Lung microvascular endothelial cell (primary cell): ENCODE results near the gene PAH. TPM values are rescaled to one million over a fixed set of nuclear protein-coding genes. Genes with fewer than 3 reads are reported as not detected.
"Not testable (repeated sequence)": the region's sequence is repeated elsewhere in the genome, so short reads cannot be mapped to it uniquely, and the experiment has no call there.

ENCODE experiments used
- DNase-seq, 2 donors: peaks; one replicate each; pipeline versions ENCODE4 v3.0.0 to v3.0.0-alpha.2; 2010; ENCODE audit warnings: low read depth in 2 of 2
- total RNA-seq: library from RNA; depleted of rRNA; stranded (reverse); fragments of >200 nt; gene quantifications from 2 replicates; pipeline ENCODE4 v1.2.1, GENCODE V29; 2014

PAH gene
- total RNA-seq, 1 donor from 2014 or later: not detected

DNA sequence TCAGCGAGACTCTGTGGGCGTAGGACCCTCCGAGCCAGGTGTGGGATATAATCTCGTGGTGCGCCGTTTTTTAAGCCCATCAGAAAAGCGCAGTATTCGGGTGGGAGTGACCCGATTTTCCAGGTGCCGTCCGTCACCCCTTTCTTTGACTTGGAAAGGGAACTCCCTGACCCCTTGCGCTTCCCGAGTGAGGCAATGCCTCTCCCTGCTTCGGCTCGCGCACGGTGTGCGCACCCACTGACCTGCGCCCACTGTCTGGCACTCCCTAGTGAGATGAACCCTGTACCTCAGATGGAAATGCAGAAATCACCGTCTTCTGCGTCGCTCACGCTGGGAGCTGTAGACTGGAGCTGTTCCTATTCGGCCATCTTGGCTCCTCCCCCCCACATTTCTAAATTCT is 84.2 kb downstream of the PAH start:
- not testable (repeated sequence) for DNase-seq

DNA sequence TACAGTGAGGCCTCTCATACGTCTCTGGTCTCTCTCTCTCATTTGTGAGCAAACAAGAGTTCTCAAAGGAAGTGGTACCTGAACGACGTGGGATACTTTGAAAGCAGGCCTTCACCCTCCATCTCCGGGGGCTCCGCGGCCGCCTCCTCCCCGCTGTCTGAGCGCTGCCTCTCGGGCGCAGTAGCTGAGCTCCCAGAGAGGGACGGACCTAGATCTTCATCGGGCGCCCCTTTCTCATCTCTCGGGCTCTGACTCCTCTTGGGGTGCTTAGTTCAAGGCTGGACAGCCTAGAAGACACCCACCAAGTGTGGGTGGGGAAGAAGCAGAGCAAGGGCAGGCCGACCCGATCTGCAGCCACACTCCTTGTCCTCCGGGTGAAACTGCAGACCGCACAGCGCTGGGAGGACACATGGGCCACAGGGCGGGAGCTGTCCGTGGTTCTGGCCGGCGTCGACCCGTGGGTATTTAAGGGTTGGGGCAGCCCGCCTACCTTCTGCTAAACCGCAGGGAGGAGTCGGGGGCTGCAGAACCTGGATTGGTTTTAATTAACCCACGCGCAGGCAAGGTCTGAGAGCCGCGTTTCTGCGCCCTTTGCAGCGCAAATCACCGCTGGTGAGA is 92.7 kb downstream of the PAH start:
- DNase-seq: peak; percentile 41 to 51

DNA sequence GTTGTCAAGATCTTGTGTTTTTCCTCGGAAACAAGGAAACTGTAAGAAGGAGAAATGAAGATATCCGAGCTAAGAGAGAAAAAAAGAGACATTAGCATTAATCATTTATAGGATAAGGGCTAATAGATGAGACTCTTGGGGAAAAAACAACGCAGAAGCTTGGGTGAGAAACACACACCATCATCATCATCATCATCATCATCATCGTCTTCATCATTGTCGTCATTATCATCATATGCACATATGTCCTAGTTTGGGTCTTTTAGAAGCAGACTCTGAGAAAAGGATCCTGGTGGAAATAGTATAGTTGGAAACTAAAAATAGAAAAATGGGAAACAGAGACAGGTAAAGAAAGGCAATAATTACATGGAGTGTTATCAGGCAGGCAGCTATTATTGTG is 95.9 kb downstream of the PAH start:
- no peak for DNase-seq

DNA sequence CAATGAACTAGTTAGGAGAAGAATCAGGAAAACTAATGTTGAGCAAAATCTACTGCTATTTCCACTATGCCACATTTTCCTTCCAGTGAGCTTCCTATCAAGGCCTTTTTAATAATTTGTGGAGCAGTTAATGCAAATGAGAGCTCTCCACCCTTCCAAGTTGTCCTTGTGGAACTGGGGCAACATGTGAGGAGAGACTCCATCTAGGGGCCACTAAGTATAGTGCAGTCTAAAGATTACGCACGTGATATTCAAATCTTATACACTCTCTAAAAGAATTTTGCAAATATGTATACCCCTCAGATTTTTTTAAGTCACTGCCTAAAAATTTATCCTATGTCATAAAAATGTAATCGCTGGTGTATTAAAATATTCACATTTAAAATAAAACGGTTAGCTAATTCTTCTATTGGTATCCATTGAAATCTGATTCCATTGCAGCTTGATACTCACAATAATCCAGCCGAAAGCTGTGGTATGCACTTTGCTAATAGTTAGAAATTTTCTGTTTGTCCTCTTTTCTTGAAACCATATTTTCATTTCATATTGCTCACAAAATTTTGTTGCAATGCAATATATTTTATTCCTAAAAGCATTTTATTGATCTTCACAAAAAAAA is 100.1 kb downstream of the PAH start:
- peak; percentile 43 to 51 for DNase-seq

DNA sequence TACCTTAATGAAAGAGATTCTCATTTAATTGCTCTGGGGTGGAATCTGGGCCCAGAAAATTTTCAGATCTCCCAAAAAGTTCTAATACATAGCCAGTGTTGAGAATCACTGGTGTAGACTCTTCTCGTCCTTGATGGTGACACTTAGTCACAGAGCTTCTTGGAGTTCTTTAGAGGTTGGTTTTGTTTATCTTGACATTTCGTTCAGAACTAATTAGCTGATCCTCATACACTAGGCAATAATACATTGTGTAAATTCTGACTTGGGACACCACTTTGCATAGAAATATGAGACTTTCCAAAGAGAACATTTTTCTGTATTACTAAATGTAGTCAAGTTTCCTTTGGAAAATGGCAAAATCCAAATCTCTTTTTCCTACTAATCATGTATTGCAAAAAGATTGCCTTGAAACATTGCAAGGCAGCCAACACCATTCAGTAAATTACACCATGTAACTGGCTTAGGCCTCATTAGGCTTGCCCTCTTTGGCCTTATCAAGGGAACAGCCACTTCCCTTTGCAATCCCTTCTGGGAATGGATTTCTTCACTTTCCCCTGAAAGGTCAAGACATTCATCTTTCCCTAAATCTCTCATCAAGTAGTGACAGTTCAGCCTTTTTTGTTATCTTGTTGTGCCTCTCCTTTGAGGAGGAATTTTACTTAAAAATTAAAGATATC is 102.2 kb downstream of the PAH start:
- no peak for DNase-seq

DNA sequence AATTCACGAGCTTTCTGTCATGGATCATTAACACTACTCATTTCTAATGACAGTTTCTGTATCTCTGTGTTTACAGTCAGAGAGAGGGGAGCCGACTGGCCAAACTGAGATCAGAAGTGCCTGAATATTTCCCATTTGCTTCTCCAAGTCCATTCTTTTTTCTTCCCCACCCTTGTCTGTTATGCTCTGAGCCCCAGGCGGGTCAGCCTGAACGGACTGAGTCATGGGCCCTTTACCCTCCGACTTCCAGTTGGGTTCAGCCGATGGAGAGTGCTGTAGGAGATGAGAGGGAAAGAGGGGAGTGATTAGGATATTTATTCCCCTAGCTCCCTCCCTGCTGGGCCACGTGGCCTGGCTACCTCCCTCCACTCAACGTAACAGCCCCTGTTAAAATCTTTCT is 104.7 kb downstream of the PAH start:
- DNase-seq: no peak

DNA sequence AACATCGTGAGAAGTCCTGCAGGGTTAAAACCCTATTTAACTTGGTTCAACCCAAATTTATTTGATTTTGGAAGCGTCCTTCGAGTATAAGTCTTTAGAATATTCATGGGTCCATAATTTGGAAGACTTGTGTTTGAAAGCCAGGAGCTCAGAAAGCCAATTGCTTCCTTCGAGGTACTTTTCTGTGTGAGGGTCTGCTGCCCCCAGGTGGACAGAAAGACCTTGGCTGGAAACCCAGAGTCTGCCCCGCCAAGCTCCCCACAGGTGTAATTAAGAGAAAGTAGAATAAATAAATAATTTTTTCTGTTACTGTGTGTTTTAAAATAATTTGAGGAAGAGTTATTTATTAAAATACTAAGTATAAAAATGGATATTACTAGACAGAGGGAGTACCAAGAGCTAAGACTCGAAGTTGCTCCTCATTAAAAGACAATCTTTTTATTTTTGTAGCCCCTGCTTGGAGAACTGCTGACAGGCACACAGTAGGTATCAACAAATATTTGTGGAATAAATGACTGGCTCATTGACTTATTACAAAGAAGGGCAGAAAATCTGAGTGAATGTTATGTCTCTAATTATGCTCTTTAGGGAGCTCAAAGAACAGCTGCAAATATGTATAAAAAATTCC is 105.8 kb downstream of the PAH start:
- DNase-seq: peak; percentile 13 to 21

DNA sequence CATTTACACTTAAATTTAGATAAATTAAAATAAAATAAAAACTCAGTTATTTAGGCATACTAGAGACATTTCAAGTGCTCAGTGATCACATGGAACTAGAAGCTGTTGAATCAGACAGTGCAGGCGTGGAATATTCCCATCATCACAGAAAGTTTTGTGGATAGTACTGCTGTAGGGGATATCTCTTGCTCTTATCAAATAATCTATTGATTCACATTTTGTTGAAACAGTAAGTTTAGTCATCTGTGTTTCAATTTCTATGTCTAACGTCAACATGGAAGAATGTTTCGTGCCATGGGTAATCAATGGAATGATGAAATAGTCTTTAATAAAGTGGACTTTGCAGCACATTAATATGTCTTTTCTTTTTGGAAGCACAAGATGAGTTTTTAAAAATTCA is 108.6 kb downstream of the PAH start:
- DNase-seq: no peak

DNA sequence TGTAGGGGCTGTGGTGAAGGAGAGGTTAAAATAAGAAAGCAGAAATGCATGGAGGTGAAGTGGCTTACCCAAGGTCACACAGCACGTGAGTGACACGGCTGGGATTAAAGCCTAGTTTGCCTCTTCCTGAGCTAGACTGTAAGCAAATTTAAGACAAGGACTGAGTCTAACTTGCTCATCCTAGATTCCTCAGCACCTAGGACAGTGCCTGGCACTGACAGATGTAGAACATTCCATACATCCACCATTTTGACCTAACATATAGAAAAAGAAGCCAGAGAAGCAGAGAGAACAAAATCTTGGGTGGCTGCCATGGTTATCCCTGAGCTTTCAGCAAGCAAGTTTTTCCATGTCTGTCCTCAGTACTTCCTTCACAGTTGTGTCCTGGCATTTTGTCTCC is 110.5 kb downstream of the PAH start:
- DNase-seq: no peak

DNA sequence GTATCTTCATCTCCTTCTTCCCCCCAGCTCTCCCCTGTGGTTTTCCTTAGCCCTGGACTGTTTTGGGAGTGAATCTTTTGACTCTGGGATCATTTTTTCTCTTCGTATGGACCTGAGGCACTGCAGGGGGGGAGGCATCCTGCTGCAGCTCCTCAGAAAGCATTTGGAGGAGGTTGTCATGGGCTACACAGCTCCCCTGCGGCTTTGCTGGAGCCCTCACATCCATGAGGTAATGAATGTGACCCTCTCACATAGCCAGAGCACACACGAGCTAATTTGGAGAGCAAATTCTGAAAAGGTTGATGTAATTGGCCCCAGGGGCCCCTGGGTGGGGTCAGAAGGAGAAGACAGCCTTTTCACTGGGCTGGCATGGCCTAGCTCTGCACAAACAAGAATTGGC is 110.9 kb downstream of the PAH start:
- no peak for DNase-seq

DNA sequence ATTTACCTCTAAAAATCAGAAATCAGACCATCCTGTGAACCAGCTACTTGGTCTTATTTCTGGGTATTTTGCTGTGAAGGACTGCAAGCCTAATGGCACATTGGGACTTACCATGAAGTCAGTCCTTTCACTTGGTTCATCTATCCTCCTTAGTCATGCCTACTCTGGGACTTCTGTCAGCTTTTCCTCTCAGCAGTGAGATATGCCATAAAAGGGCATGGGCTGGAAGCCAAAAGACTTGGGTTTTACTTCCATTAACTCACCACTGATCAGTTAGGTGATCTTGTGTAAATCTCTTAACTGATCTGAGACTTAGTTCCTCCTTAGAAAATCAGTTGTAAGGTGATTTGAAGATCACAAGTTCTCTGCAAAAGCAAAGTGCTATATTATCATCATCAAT is 116.5 kb downstream of the PAH start:
- no peak for DNase-seq

DNA sequence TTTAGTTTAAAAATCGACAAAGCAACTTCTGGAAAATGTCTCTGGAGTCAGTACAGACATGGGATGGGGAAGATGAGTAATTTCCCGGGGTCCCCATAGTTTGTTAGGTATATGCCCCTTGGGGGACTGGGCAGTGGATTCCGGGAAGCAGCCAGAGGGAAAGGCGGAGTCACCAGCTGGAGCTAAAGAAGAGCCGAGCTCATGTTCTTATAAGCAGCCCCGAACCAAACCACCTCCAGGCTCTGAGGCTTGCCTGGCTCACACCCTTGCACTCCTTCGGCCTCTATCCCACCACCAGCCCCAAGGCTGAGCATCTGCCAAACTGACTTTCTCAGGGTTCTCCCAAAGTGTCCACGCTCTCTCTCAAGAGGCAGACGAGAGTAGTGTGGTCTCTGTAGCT is 117.8 kb downstream of the PAH start:
- no peak for DNase-seq

DNA sequence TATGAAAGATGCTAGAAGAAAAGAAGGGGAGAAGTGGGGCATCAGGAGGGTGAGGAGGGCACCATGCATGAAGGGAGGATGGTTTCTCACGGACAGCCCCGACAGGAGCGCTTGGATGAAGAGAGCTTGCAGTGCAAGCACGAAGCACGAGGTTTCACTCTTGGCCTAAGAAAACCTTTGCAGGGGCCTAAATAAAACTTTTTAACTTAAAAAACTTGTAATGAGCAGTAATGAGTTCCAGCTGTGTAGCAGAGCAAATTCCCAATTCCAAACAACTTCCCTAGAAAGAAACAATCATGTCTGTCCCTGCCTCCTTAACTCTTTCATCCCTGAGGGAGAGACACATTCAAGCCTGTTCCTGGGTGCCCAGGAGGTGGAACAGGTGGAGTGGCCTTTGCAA is 119.5 kb downstream of the PAH start:
- DNase-seq: no peak

DNA sequence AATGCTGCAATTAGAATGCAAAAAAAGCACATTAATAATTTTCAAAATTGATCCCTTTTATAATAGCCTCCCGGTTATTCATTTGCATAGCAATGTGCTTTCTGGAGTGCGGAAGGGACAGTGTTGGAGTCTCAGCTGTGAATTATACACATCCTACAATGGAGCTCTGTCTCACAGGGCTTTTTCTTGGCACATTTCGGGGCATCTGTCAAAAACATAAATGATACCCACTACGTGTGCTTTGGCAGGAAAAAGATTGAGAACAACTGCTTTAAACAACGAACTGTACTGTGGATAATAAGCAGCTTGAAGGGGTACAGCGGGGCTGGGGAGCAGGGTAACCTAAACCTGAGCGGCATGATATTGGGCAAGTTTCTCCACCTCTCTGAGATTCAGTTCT is 123.1 kb downstream of the PAH start:
- no peak for DNase-seq

Other genes with a start within 250 kb of the PAH start
- gene ASCL1, start 40.4 kb upstream of the PAH start, total RNA-seq: not detected in 2 replicates